Panc1 (cell line): ENCODE measurements around the gene PCNT. TPM values are rescaled to one million over a fixed set of nuclear protein-coding genes. Genes with fewer than 3 reads are reported as not detected.

ENCODE experiments used
- ATAC-seq: fragments of 200-7000 bp; cut with Tn5 transposase; 2 replicates; pipeline ENCODE4 v1.9.1; 2020; ENCODE audit warnings: mild to moderate bottlenecking, moderate library complexity
- BruUV-seq: library from RNA; stranded (reverse); fragments of 400-500 nt; replicated peaks from 2 replicates; lab custom pipeline; 2021; lab: Mats Ljungman, UMichigan
- CTCF ChIA-PET: fragments of 300-600 bp; sonication (Branson Sonifier 250); formaldehyde crosslinking; loops from one replicate; lab custom pipeline; 2022; ENCODE audit warnings: antibody characterized with exemption; lab: Charles Lee
- POLR2A ChIA-PET: fragments of 300-600 bp; sonication (Branson Sonifier 250); formaldehyde crosslinking; loops from one replicate; lab custom pipeline; 2022; ENCODE audit warnings: antibody characterized with exemption; lab: Charles Lee
- DNase-seq: peaks from one replicate; pipeline ENCODE4 v3.0.0-alpha.2; 2010; ENCODE audit warnings: low read depth, low spot score
- H3K27ac ChIP-seq: 2 replicates; pipeline ENCODE4 v1.5.1; 2011; ENCODE audit warnings: mild to moderate bottlenecking, low read length, inconsistent platforms
- H3K27me3 ChIP-seq: fragments of 200-500 bp; sonication (Bioruptor generic); 2 replicates; pipeline ENCODE4 v1.6.0; 2014; ENCODE audit warnings: low read length, inconsistent platforms; ENCODE audit not compliant: control insufficient read depth, insufficient read depth
- H3K36me3 ChIP-seq: fragments of 200-500 bp; sonication (Bioruptor generic); 2 replicates; pipeline ENCODE4 v1.5.1; 2014; ENCODE audit warnings: inconsistent platforms, mild to moderate bottlenecking, low read length, moderate library complexity; ENCODE audit not compliant: control insufficient read depth, insufficient read depth
- H3K4me1 ChIP-seq: 2 replicates; pipeline ENCODE4 v1.5.1; 2011; ENCODE audit warnings: inconsistent platforms, mild to moderate bottlenecking, low read length, moderate library complexity; ENCODE audit not compliant: control insufficient read depth, insufficient read depth
- H3K4me3 ChIP-seq, 2 experiments: 2 replicates each; pipeline ENCODE4 v1.5.1; 2011 to 2012; ENCODE audit warnings: low read depth in 2 of 2, low read length in 2 of 2, mild to moderate bottlenecking in 2 of 2, inconsistent platforms in 1 of 2, moderate library complexity in 1 of 2
- H3K9me3 ChIP-seq: fragments of 200-500 bp; sonication (Bioruptor generic); 2 replicates; pipeline ENCODE4 v1.5.1; 2014; ENCODE audit warnings: low read depth, mild to moderate bottlenecking, inconsistent platforms, low read length, moderate library complexity; ENCODE audit not compliant: control insufficient read depth, insufficient read depth
- POLR2AphosphoS5 ChIP-seq: IDR thresholded peaks from 2 replicates; pipeline ENCODE4 v1.6.1; 2012; ENCODE audit warnings: mild to moderate bottlenecking, low read depth, low read length, moderate library complexity
- SIN3A ChIP-seq: IDR thresholded peaks from 2 replicates; pipeline ENCODE4 v1.6.1; 2012; ENCODE audit warnings: low read depth, mild to moderate bottlenecking, low read length, moderate library complexity, borderline replicate concordance; ENCODE audit not compliant: insufficient read depth
- TCF7L2 ChIP-seq: IDR thresholded peaks from 2 replicates; pipeline ENCODE4 v1.6.1; 2011; ENCODE audit warnings: mild to moderate bottlenecking, low read depth, low read length, inconsistent platforms
- in situ Hi-C: cut with HindIII; loops from 2 replicates; pipeline ENCODE4 v1.10.0; 2016; ENCODE audit warnings: low sequenced_read_pairs, low pct_unique_long_range_greater_than_20kb
- intact Hi-C: fragments of 100-400 bp; cut with micrococcal nuclease; formaldehyde crosslinking; loops from one replicate; pipeline ENCODE4 v1.10.0; 2022; ENCODE audit not compliant: unreplicated experiment
- total RNA-seq: library from RNA; stranded (reverse); gene quantifications from one replicate; pipeline ENCODE4 v1.2.1, GENCODE V29; 2021; ENCODE audit not compliant: unreplicated experiment
- TF ChIP-seq, protein P1 (sequence below), 2 experiments: IDR thresholded peaks; 2 replicates each; pipeline ENCODE4 v1.6.1; 2011 to 2012; ENCODE audit warnings: low read depth in 2 of 2, control low read depth in 1 of 2, low read length in 1 of 2, mild to moderate bottlenecking in 1 of 2, moderate library complexity in 1 of 2; ENCODE audit not compliant: insufficient read depth in 1 of 2
- TF ChIP-seq, protein P2 (sequence below): fragments of 450-650 bp; IDR thresholded peaks from 2 replicates; pipeline ENCODE4 v1.5.1; 2017; ENCODE audit warnings: mild to moderate bottlenecking

Gene PCNT
- total RNA-seq, 1 experiment from 2014 or later: 44.3 TPM

DNA sequence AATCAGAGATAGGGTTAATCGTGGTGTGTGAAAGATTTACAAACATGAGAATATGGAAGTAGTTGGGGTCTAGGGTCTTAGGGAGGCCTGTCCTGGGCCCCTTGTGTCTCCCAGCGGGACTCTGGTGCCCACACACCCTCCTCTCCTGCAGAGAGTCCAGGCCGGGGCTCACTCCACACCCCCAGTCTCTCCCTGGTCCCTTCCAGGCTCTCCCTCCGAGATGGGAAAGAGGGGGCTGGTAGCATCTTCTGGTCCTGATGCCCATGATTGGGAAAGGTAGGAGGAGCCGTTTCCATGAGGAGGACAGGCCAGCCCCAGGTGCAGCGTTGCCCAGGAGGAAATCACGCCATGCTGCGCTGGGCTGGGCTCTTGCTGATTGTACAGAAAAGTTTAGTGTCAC, 26.6 kb downstream of the PCNT start:
- ChIA-PET POLR2A (no interaction called here), CTCF (no interaction called here)
- Histone ChIP-seq H3K27ac (no peak overlapping the region), H3K36me3 (peaks cover 10% of the 10 kb centered on the region; the same call in 1 of the 2 replicates), H3K9me3 (no peaks in the 10 kb centered on the region), H3K4me1 (no peaks in the 10 kb centered on the region), H3K27me3 (no peaks in the 10 kb centered on the region), H3K4me3 (no peak overlapping the region)
- DNase-seq (no peak), ATAC-seq (no peak)
- intact Hi-C loops: no loop called here
- TF ChIP-seq TCF7L2 (no peak), POLR2AphosphoS5 (no peak), SIN3A (no peak)
- TF ChIP-seq, protein P1, sequence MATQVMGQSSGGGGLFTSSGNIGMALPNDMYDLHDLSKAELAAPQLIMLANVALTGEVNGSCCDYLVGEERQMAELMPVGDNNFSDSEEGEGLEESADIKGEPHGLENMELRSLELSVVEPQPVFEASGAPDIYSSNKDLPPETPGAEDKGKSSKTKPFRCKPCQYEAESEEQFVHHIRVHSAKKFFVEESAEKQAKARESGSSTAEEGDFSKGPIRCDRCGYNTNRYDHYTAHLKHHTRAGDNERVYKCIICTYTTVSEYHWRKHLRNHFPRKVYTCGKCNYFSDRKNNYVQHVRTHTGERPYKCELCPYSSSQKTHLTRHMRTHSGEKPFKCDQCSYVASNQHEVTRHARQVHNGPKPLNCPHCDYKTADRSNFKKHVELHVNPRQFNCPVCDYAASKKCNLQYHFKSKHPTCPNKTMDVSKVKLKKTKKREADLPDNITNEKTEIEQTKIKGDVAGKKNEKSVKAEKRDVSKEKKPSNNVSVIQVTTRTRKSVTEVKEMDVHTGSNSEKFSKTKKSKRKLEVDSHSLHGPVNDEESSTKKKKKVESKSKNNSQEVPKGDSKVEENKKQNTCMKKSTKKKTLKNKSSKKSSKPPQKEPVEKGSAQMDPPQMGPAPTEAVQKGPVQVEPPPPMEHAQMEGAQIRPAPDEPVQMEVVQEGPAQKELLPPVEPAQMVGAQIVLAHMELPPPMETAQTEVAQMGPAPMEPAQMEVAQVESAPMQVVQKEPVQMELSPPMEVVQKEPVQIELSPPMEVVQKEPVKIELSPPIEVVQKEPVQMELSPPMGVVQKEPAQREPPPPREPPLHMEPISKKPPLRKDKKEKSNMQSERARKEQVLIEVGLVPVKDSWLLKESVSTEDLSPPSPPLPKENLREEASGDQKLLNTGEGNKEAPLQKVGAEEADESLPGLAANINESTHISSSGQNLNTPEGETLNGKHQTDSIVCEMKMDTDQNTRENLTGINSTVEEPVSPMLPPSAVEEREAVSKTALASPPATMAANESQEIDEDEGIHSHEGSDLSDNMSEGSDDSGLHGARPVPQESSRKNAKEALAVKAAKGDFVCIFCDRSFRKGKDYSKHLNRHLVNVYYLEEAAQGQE (IDR thresholded peaks at IDR 0.05; ENCODE audit: insufficient read depth in 1 of 2, low read depth in 2 of 2, low read length in 1 of 2): no peak
- TF ChIP-seq, protein P2, sequence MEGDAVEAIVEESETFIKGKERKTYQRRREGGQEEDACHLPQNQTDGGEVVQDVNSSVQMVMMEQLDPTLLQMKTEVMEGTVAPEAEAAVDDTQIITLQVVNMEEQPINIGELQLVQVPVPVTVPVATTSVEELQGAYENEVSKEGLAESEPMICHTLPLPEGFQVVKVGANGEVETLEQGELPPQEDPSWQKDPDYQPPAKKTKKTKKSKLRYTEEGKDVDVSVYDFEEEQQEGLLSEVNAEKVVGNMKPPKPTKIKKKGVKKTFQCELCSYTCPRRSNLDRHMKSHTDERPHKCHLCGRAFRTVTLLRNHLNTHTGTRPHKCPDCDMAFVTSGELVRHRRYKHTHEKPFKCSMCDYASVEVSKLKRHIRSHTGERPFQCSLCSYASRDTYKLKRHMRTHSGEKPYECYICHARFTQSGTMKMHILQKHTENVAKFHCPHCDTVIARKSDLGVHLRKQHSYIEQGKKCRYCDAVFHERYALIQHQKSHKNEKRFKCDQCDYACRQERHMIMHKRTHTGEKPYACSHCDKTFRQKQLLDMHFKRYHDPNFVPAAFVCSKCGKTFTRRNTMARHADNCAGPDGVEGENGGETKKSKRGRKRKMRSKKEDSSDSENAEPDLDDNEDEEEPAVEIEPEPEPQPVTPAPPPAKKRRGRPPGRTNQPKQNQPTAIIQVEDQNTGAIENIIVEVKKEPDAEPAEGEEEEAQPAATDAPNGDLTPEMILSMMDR: no peak
- in situ Hi-C loops: no loop called here
- no TSS peak for BruUV-seq

DNA sequence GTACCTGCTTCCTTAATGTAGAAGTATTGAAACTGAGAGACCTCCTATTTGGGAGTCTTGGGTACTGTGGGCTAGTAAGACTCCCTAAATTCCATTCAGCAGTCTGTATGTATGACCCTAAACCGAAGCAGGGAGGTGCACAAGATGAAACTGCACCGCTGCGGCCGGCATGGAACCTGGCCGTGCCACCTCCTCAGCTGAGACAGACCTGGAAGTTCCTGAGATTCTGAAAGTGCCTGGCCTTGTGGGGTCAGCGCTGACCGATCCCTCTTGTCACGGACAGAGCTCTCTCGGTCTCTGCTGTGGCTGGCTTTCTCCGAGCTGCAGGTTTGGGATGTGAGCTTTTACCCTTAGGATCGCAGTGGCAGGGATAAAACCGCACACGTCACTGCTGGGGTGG, 27.0 kb downstream of the PCNT start:
- peaks cover 9% of the 10 kb centered on the region for H3K36me3 ChIP-seq
- no TSS peak for BruUV-seq
- intact Hi-C loops (no loop called here), in situ Hi-C loops (no loop called here)
- ChIA-PET POLR2A (no interaction called here), CTCF (no interaction called here)
- DNase-seq (no peak), ATAC-seq (no peak)
- no peaks in the 10 kb centered on the region for H3K27me3 ChIP-seq
- H3K9me3 ChIP-seq: no peaks in the 10 kb centered on the region
- H3K4me1 ChIP-seq: no peaks in the 10 kb centered on the region
- no peak overlapping the region for H3K27ac ChIP-seq
- no peak for TF ChIP-seq TCF7L2
- TF ChIP-seq, protein P1 (IDR thresholded peaks at IDR 0.05; ENCODE audit: insufficient read depth in 1 of 2, low read depth in 2 of 2, low read length in 1 of 2): no peak
- no peak for TF ChIP-seq POLR2AphosphoS5
- TF ChIP-seq, protein P2: no peak
- TF ChIP-seq SIN3A: no peak
- no peak overlapping the region for H3K4me3 ChIP-seq
